CD14-positive monocyte (primary cell): Measurements from ENCODE around the gene YIF1B. TPM values are rescaled to one million over a fixed set of nuclear protein-coding genes. Genes with fewer than 3 reads are reported as not detected.

Experiments
- DNase-seq, 3 donors: peaks; one replicate each; pipeline ENCODE4 v3.0.0-alpha.2; 2011 to 2022
- H2AFZ ChIP-seq: 2 replicates; pipeline ENCODE4 v1.6.0; 2012; ENCODE audit warnings: mild to moderate bottlenecking, low read depth, low read length, inconsistent platforms; ENCODE audit not compliant: insufficient read depth, poor library complexity, severe bottlenecking
- H3K27ac ChIP-seq, 2 donors: 1 replicate in 1 of 2; 2 replicates in 1 of 2; pipeline ENCODE4 v1.5.1; 2012 to 2013; ENCODE audit warnings: low read length in 2 of 2, control low read depth in 1 of 2, inconsistent platforms in 1 of 2, low read depth in 1 of 2, mild to moderate bottlenecking in 1 of 2
- H3K27me3 ChIP-seq, 2 donors: one replicate each; pipeline versions ENCODE4 v1.6.0 to v1.6.1; 2011 to 2013; ENCODE audit warnings: low read length in 2 of 2; ENCODE audit not compliant: control insufficient read depth in 2 of 2, insufficient read depth in 2 of 2
- H3K36me3 ChIP-seq, 2 donors: replicated peaks in 1 of 2; 1 replicate in 1 of 2; 2 replicates in 1 of 2; pipeline versions ENCODE4 v1.5.1 to v1.6.1; 2012 to 2013; ENCODE audit warnings: low read length in 2 of 2, control low read depth in 1 of 2, inconsistent platforms in 1 of 2, mild to moderate bottlenecking in 1 of 2; ENCODE audit not compliant: insufficient read depth in 2 of 2, control insufficient read depth in 1 of 2
- H3K4me1 ChIP-seq, 2 donors: 1 replicate in 1 of 2; 2 replicates in 1 of 2; pipeline versions ENCODE4 v1.5.1 to v1.6.1; 2012 to 2013; ENCODE audit warnings: low read length in 2 of 2, control low read depth in 1 of 2, inconsistent platforms in 1 of 2, mild to moderate bottlenecking in 1 of 2, moderate library complexity in 1 of 2; ENCODE audit not compliant: insufficient read depth in 2 of 2, control insufficient read depth in 1 of 2
- H3K4me2 ChIP-seq: replicated peaks from 2 replicates; pipeline ENCODE3; 2012; ENCODE audit warnings: low read length, moderate library complexity, mild to moderate bottlenecking; ENCODE audit not compliant: poor library complexity, severe bottlenecking; ENCODE audit errors: extremely low read depth
- H3K4me3 ChIP-seq, 3 experiments: fragments of 200-600 bp in 1 of 3; sonication (generic) in 1 of 3; replicated peaks in 1 of 3; 1 replicate in 2 of 3; 2 replicates in 1 of 3; pipeline ENCODE4 v1.5.1; 2011 to 2013; ENCODE audit warnings: low read length in 3 of 3, mild to moderate bottlenecking in 3 of 3, control low read depth in 2 of 3, low read depth in 2 of 3, inconsistent platforms in 1 of 3, moderate library complexity in 1 of 3
- H3K79me2 ChIP-seq: 2 replicates; pipeline ENCODE4 v1.6.0; 2012; ENCODE audit warnings: mild to moderate bottlenecking, control low read depth, inconsistent platforms, low read length, moderate library complexity; ENCODE audit not compliant: insufficient read depth
- H3K9ac ChIP-seq: 2 replicates; pipeline ENCODE4 v1.6.0; 2017; ENCODE audit warnings: low read length, mild to moderate bottlenecking; ENCODE audit not compliant: insufficient read depth, poor library complexity, severe bottlenecking
- H3K9me3 ChIP-seq, 2 donors: replicated peaks in 1 of 2; 1 replicate in 1 of 2; 2 replicates in 1 of 2; pipeline versions ENCODE4 v1.5.1 to v1.6.1; 2012 to 2013; ENCODE audit warnings: low read length in 2 of 2, control low read depth in 1 of 2; ENCODE audit not compliant: control insufficient read depth in 1 of 2, insufficient read depth in 1 of 2
- H4K20me1 ChIP-seq: 2 replicates; pipeline ENCODE4 v1.6.0; 2012; ENCODE audit warnings: mild to moderate bottlenecking, low read length, control low read depth, moderate library complexity; ENCODE audit not compliant: insufficient read depth
- H3K27ac Mint-ChIP-seq, 7 donors: one replicate each; pipeline ENCODE4 v1.8.0; 2020; ENCODE audit warnings: mild to moderate bottlenecking in 7 of 7, mixed read lengths in 7 of 7, moderate library complexity in 6 of 7, inconsistent platforms in 2 of 7
- H3K27me3 Mint-ChIP-seq, 3 donors: one replicate each; pipeline ENCODE4 v1.8.0; 2021 to 2022; ENCODE audit warnings: low read depth in 3 of 3, mild to moderate bottlenecking in 3 of 3, mixed read lengths in 3 of 3, moderate library complexity in 3 of 3, inconsistent platforms in 1 of 3
- H3K36me3 Mint-ChIP-seq, 2 donors: one replicate each; pipeline ENCODE4 v1.8.0; 2020; ENCODE audit warnings: mixed read lengths in 2 of 2, inconsistent platforms in 1 of 2, mild to moderate bottlenecking in 1 of 2
- H3K4me1 Mint-ChIP-seq: one replicate; pipeline ENCODE4 v1.8.0; 2020; ENCODE audit warnings: mild to moderate bottlenecking, mixed read lengths
- H3K4me3 Mint-ChIP-seq, 2 donors: one replicate each; pipeline ENCODE4 v1.8.0; 2020; ENCODE audit warnings: mild to moderate bottlenecking in 2 of 2, mixed read lengths in 2 of 2, moderate library complexity in 1 of 2
- H3K9me3 Mint-ChIP-seq, 7 donors: one replicate each; pipeline ENCODE4 v1.8.0; 2020 to 2022; ENCODE audit warnings: mixed read lengths in 7 of 7, mild to moderate bottlenecking in 6 of 7, moderate library complexity in 6 of 7, inconsistent platforms in 2 of 7
- WGBS: methylation state at CpG from one replicate; pipeline ENCODE4 v1.1.5; 2013; ENCODE audit warnings: missing lambda C conversion rate; ENCODE audit not compliant: insufficient coverage; 5-methylcytosine and 5-hydroxymethylcytosine counted together
- intact Hi-C, 2 donors: fragments of 100-400 bp; cut with micrococcal nuclease; formaldehyde crosslinking; loops; one replicate each; pipeline versions ENCODE4 v1.15.0 to v1.15.1; 2023
- polyA plus RNA-seq, 3 donors: library from polyadenylated mRNA; depleted of rRNA in 1 of 3; unstranded in 2 of 3; stranded (reverse) in 1 of 3; fragments of 300-500 nt in 2 of 3; fragments of >200 nt in 1 of 3; fragmentation: Illumina TruSeq in 2 of 3; gene quantifications; 1 replicate in 2 of 3; 2 replicates in 1 of 3; pipeline ENCODE4 v1.2.3, GENCODE V29; 2012 to 2021
- TF ChIP-seq, protein P1 (sequence below): fragments of 200-600 bp; IDR thresholded peaks from one replicate; pipeline ENCODE4 v1.8.0; 2022; ENCODE audit warnings: antibody characterized with exemption, mild to moderate bottlenecking

Gene YIF1B
- polyA plus RNA-seq, 3 donors, result 79.4 to 90.5 (median 86.1) TPM

- intact Hi-C loops, result no loop called here
- H3K36me3 ChIP-seq, result peaks cover 42 to 68% of the 10 kb centered on the region in 2 donors
- Mint-ChIP-seq H3K36me3 (peaks cover 60 to 76% of the 10 kb centered on the region in 2 donors), H3K27me3 (peaks cover 0 to 2% (median 0%) of the 10 kb centered on the region in 3 donors), H3K9me3 (peaks cover 0 to 2% (median 0%) of the 10 kb centered on the region in 7 donors), H3K27ac (no peak overlapping the region), H3K4me1 (peaks cover 22% of the 10 kb centered on the region), H3K4me3 (no peak overlapping the region)
- peaks cover 14% of the 10 kb centered on the region for H3K79me2 ChIP-seq
- TF ChIP-seq, protein P1, sequence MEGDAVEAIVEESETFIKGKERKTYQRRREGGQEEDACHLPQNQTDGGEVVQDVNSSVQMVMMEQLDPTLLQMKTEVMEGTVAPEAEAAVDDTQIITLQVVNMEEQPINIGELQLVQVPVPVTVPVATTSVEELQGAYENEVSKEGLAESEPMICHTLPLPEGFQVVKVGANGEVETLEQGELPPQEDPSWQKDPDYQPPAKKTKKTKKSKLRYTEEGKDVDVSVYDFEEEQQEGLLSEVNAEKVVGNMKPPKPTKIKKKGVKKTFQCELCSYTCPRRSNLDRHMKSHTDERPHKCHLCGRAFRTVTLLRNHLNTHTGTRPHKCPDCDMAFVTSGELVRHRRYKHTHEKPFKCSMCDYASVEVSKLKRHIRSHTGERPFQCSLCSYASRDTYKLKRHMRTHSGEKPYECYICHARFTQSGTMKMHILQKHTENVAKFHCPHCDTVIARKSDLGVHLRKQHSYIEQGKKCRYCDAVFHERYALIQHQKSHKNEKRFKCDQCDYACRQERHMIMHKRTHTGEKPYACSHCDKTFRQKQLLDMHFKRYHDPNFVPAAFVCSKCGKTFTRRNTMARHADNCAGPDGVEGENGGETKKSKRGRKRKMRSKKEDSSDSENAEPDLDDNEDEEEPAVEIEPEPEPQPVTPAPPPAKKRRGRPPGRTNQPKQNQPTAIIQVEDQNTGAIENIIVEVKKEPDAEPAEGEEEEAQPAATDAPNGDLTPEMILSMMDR, result no peak
- peaks cover 15 to 21% of the 10 kb centered on the region in 2 donors for H3K4me1 ChIP-seq
- no peaks in the 10 kb centered on the region for H3K9me3 ChIP-seq
- no peaks in the 10 kb centered on the region for H3K27me3 ChIP-seq
- H3K9ac ChIP-seq, result no peak overlapping the region
- no peak overlapping the region for H3K27ac ChIP-seq
- no peak for DNase-seq
- H3K4me3 ChIP-seq, result no peak overlapping the region
- H3K4me2 ChIP-seq, result no peak overlapping the region
- no peak overlapping the region for H2AFZ ChIP-seq
- WGBS, result over 99% methylated on average over 18 of the region's 22 CpGs
- H4K20me1 ChIP-seq, result peaks cover 47% of the 10 kb centered on the region
Measured at GRCh38 chr19:38326591-38326990, 10.8 kb upstream of the YIF1B start.

DNA sequence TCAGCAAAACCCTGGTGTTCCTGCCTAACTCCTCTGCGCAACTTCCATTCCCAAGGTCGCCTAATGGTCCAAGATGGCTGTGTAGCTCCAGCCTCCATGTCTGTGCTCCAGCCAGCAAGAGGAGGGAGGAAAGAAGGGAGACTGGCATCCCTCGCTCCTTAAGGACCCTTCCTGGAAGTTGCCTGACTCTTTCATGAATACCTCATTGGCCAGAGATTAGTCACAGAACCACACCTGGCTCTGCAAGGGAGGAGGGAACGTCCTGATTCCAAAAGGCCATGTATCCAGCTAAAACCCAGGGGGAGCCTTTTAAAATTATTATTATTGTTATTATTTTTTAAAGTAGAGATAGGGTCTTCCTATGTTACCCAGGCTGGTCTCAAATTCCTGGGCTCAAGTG lies 8.7 kb upstream of the YIF1B start:
- intact Hi-C loops, result no loop called here
- Histone ChIP-seq H3K4me3 (no peak overlapping the region), H3K4me2 (no peak overlapping the region), H3K9ac (no peak overlapping the region), H4K20me1 (peaks cover 56% of the 10 kb centered on the region), H3K27ac (no peak overlapping the region), H2AFZ (no peak overlapping the region), H3K36me3 (peaks cover 40 to 54% of the 10 kb centered on the region in 2 donors), H3K9me3 (no peaks in the 10 kb centered on the region), H3K79me2 (peaks cover 30% of the 10 kb centered on the region), H3K4me1 (peaks cover 31 to 42% of the 10 kb centered on the region in 2 donors), H3K27me3 (no peaks in the 10 kb centered on the region)
- H3K36me3 Mint-ChIP-seq, result peaks cover 51 to 65% of the 10 kb centered on the region in 2 donors
- H3K27ac Mint-ChIP-seq, result no peak overlapping the region
- H3K9me3 Mint-ChIP-seq, result peaks cover 0 to 2% (median 0%) of the 10 kb centered on the region in 7 donors
- no peak overlapping the region for H3K4me3 Mint-ChIP-seq
- TF ChIP-seq, protein P1, result no peak
- peaks cover 0 to 2% (median 0%) of the 10 kb centered on the region in 3 donors for H3K27me3 Mint-ChIP-seq
- DNase-seq, result no peak
- WGBS, result no CpG with 5 or more reads among the region's 4 CpGs
- peaks cover 40% of the 10 kb centered on the region for H3K4me1 Mint-ChIP-seq
